Fibroblast of villous mesenchyme (primary cell): ENCODE data around the gene LRRC8B. TPM values are rescaled to one million over a fixed set of nuclear protein-coding genes. Genes with fewer than 3 reads are reported as not detected.

Source experiments
- DNase-seq: peaks from one replicate; pipeline ENCODE4 v3.0.0-alpha.2; 2010; ENCODE audit warnings: low read depth
- H3K4me3 ChIP-seq: 2 replicates; pipeline ENCODE4 v1.5.1; 2011; ENCODE audit warnings: low read depth, mild to moderate bottlenecking, low read length
- total RNA-seq: library from RNA; depleted of rRNA; stranded (reverse); fragments of >200 nt; gene quantifications from 2 replicates; pipeline ENCODE4 v1.2.3, GENCODE V29; 2012
- TF ChIP-seq, protein P1 (sequence below): IDR thresholded peaks from 2 replicates; pipeline ENCODE4 v1.5.1; 2012; ENCODE audit warnings: low read depth, mild to moderate bottlenecking, low read length; ENCODE audit not compliant: insufficient read depth

The LRRC8B gene
- total RNA-seq: 0.64 and 0.86 TPM in 2 replicates

DNA sequence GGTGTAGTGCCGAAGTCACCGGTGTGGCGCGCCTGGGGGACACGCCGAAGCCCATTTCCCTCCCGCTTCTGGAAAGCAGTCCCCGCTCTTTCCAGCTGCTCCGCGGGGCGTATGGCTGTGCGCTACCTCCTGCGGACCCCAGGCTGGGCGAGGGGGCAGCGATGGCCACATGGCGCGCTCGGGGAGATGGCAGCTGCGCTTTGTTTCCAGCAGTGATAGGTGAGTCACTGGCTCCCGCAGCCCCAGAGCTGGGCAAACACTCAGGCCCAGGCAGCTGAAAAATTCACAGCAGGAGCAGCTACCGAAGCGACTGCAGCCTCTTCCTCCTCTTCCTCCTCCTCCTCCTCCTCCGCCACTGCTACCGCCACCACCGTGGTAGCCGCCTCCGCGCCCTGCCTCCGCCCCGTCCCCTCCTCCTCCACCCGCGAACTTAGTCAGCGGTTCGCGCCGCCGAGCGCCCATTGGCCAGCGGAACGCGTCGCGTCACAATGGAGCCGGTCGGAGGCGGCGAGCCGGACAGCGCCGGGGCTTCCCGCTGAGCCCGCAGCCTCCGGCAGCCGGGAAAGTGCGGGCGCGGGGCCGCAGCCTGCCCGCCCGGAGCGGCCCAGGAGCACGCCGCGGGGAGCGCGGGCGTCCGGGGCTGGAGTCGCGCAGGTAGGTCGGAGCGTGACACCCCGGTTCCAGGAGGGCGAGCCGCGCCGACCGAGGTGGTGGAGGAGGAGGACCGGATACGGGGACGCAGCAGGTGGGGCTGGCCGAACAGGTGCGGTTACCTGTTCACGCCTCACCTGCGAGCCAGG lies at the start of gene LRRC8B:
Gene LRRC8B (plus strand): TSS at position 461 of the 800 bp plus-strand sequence. CDS start 57,822 bp downstream, outside the sequence.
- peak; percentile 74 for DNase-seq
- TF ChIP-seq, protein P1, sequence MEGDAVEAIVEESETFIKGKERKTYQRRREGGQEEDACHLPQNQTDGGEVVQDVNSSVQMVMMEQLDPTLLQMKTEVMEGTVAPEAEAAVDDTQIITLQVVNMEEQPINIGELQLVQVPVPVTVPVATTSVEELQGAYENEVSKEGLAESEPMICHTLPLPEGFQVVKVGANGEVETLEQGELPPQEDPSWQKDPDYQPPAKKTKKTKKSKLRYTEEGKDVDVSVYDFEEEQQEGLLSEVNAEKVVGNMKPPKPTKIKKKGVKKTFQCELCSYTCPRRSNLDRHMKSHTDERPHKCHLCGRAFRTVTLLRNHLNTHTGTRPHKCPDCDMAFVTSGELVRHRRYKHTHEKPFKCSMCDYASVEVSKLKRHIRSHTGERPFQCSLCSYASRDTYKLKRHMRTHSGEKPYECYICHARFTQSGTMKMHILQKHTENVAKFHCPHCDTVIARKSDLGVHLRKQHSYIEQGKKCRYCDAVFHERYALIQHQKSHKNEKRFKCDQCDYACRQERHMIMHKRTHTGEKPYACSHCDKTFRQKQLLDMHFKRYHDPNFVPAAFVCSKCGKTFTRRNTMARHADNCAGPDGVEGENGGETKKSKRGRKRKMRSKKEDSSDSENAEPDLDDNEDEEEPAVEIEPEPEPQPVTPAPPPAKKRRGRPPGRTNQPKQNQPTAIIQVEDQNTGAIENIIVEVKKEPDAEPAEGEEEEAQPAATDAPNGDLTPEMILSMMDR: no peak
- peak within 1 kb of the TSS; percentile 77 for H3K4me3 ChIP-seq

DNA sequence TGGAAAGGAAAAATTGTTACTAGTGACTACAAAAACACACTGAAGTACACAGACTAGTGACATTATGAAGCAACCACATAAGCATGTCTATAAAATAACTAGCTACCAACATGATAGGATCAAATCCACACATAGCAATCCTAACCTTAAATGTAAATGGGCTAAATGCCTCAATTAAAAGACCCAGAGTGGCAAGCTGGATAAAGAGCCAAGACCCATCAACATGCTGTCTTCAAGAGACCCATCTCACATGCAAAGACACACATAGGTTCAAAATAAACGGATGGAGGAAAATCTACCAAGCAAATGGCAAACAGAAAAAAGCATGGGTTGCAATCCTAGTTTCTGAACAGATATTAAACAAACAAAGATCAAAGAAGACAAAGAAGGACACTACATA lies 49.4 kb upstream of the LRRC8B start:
- no peak for DNase-seq
- TF ChIP-seq, protein P1: no peak
- H3K4me3 ChIP-seq: no peak overlapping the region

DNA sequence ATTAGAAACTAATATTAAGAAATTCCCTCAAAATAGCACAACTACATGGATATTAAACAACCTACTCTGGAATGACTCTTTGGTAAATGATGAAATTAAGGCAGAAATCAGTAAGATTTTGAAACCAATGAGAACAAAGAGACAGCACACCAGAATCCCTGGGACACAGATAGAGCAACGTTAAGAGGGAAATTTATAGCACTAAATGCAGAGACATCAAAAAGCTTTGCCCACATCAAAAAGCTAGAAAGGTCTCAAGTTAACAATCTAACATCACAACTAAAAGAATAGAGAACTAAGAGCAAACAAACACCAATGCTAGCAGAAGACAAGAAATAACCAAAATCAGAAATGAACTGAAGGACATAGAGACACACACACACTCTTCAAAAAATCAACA lies 48.6 kb upstream of the LRRC8B start:
- no peak for DNase-seq
- no peak overlapping the region for H3K4me3 ChIP-seq
- TF ChIP-seq, protein P1: no peak

DNA sequence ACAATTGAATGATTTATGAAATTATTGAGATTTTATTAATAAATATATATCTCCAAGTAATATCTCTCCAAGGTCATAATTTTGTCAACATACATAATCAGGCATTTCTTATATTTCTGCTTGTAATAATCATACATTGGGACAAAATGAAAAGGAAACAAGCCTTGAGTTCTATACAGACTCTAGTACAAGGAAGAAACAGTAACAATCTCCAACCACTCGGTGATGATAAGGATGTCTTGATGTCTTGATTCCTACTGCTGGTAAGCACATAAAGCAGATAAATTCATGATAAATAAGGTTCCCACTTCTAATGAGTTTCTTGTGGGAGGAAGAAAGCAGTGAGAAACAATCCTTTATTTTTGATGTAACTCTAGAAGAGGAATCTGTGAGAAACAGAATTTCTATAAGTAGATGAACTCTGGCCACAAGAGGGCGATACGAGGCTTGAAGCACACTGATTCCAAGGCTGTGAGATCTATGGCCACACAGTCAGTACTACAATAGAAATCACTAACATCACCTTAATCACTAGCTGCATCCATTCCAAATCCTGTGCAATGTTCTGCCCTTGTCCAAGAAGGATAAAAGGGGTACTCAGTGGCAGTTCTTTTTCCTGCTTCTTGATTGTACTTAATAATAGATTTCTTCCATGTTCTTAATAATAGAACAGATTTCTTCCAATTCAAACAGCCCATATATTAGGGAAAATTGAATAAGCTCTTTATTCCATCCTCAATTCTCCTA lies 41.4 kb upstream of the LRRC8B start:
- peak; percentile 78 for DNase-seq

DNA sequence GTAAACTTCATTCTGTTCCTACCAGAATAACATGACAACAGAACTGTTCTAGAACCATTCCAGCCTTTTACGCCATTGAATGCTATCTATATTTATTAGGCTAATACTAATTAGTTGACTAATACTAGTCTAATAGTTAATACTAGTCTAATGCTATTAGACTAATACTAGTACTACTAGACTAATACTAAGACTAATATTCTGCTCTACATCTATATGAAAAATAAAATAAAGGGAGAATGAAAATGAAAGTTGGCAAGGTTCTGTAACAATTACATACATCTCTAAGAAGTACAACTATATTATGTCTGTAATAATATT lies 40.9 kb upstream of the LRRC8B start:
- DNase-seq: no peak
- TF ChIP-seq, protein P1: no peak

More for the DNA sequence above, 41.4 kb upstream of the LRRC8B start:
- H3K4me3 ChIP-seq: no peak overlapping the region
- TF ChIP-seq, protein P1: peak; percentile 73

DNA sequence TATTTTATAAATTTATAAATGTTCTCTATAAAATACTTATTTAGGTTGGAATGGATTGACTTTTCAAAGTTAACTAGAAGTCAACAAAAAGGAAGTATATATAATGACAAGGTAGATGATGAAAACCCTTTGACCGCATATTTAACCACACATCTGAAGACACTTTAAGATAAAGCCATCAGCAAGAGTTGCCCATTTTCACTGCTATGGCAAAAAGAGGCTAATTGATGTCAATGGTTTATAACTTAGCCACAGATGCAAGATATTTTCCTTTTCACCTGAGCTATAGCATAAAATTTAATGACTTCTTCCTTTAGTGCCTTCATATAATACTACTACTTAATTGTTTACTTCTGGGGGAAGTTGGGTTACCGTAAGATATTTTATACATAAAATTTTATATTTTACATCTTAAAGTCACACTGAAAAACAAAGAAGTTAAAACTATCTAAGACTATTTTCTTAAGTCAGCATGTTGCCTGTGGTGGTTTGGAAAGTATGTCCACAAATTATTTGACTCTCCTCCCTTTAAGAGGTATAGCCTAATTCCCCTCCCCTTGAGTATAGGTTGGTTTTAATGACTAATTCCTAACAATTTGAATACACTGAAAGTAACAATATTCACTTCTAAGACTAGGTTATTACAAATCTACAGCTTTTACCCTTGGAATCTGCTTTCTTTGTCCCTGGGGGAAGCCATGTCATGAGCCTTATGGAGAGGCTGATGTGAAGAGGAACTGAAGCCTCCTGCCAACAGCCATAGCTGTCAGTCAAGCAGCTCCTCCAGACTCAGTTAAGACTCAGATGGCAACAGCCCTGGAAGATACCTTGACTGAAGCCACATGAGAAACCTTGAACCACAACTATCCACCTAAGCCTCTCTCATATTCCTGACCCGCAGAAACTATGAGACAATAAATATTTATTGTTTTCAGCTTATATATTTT lies 40.3 kb upstream of the LRRC8B start:
- TF ChIP-seq, protein P1: no peak
- no peak overlapping the region for H3K4me3 ChIP-seq
- no peak for DNase-seq

More for the DNA sequence above, 40.9 kb upstream of the LRRC8B start:
- no peak overlapping the region for H3K4me3 ChIP-seq
